ENCODE results near the gene SV2B. TPM values are rescaled to one million over a fixed set of nuclear protein-coding genes. Genes with fewer than 3 reads are reported as not detected.

The SV2B gene
- polyA plus RNA-seq, 1 donor (not counting 4 experiments of a cell fraction or from before 2014, with no cell fraction given) = 0.04 TPM

- FAIRE-seq = no peak
- dilution Hi-C loops (cut with MboI; ENCODE audit: extremely low pct_ligation_motif_present, low sequenced_read_pairs) = no loop called here
Measured at GRCh38 chr15:91308199-91308598, 208.1 kb downstream of the SV2B start.

DNA sequence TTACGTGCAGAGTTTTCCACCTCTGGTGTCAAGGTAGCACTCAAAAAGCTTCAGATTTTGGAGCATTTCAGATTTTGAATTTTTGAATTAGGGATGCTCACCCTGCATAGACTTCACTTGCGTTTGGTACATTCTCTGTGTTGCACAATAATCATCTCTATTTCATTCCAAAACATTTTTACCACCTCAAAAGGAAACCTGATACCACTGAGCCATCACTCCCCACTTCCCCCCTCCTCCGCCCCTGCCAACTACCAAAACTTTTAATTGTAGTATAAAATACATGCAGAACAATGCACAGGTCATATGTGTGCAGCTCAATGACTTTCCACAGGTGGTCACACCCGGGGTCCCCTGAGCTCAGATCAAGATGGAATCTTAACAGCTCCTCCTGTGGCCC is 208.8 kb downstream of the SV2B start:
- Histone ChIP-seq H4K20me1 (ENCODE audit: control insufficient read depth, extremely low read depth, insufficient read depth, low read length) (no peaks in the 10 kb centered on the region), H3K27me3 (ENCODE audit: control insufficient read depth, extremely low read depth, insufficient read depth, low read length) (peaks cover 2% of the 10 kb centered on the region), H2AFZ (ENCODE audit: control insufficient read depth, low read length) (no peak overlapping the region), H3K9ac (ENCODE audit: control insufficient read depth, extremely low read depth, insufficient read depth, low read length) (no peak overlapping the region), H3K9me3 (ENCODE audit: control insufficient read depth, low read depth, low read length) (no peaks in the 10 kb centered on the region), H3K4me2 (ENCODE audit: control insufficient read depth, extremely low read depth, insufficient read depth, low read depth, low read length) (no peak overlapping the region), H3K79me2 (ENCODE audit: control insufficient read depth, insufficient read depth, low read length) (no peaks in the 10 kb centered on the region), H3K36me3 (ENCODE audit: control insufficient read depth in 2 of 2, extremely low read depth in 1 of 2, insufficient read depth in 2 of 2, low read length in 2 of 2) (no peaks in the 10 kb centered on the region), H3K9me1 (ENCODE audit: control insufficient read depth, extremely low read depth, insufficient read depth, low read length) (no peaks in the 10 kb centered on the region), H3K27ac (ENCODE audit: control insufficient read depth, insufficient read depth, low read length) (no peak overlapping the region), H3K4me3 (ENCODE audit: control insufficient read depth in 2 of 3, extremely low read depth in 1 of 3, insufficient read depth in 2 of 3, low read depth in 1 of 3, low read length in 3 of 3) (no peak overlapping the region), H3K4me1 (ENCODE audit: control insufficient read depth, extremely low read depth, insufficient read depth, low read length) (no peaks in the 10 kb centered on the region)
- FAIRE-seq = no peak
- TF ChIP-seq, protein P1, sequence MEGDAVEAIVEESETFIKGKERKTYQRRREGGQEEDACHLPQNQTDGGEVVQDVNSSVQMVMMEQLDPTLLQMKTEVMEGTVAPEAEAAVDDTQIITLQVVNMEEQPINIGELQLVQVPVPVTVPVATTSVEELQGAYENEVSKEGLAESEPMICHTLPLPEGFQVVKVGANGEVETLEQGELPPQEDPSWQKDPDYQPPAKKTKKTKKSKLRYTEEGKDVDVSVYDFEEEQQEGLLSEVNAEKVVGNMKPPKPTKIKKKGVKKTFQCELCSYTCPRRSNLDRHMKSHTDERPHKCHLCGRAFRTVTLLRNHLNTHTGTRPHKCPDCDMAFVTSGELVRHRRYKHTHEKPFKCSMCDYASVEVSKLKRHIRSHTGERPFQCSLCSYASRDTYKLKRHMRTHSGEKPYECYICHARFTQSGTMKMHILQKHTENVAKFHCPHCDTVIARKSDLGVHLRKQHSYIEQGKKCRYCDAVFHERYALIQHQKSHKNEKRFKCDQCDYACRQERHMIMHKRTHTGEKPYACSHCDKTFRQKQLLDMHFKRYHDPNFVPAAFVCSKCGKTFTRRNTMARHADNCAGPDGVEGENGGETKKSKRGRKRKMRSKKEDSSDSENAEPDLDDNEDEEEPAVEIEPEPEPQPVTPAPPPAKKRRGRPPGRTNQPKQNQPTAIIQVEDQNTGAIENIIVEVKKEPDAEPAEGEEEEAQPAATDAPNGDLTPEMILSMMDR (optimal IDR thresholded peaks at IDR 0.05 in 1 of 3, IDR thresholded peaks at IDR 0.05 in 1 of 3, conservative IDR thresholded peaks at IDR 0.05 in 1 of 3; ENCODE audit: extremely low read depth in 1 of 3, insufficient read depth in 2 of 3, low read length in 3 of 3) = no peak
- no peak for TF ChIP-seq EZH2 (IDR thresholded peaks at IDR 0.05; ENCODE audit: low read length)
- no peak for DNase-seq (ENCODE audit: low read depth, low spot score)
- dilution Hi-C loops (cut with MboI; ENCODE audit: extremely low pct_ligation_motif_present, low sequenced_read_pairs) = no loop called here

More at GRCh38 chr15:91308199-91308598, 208.1 kb downstream of the SV2B start:
- Histone ChIP-seq H3K79me2 (ENCODE audit: control insufficient read depth, insufficient read depth, low read length) (no peaks in the 10 kb centered on the region), H3K27ac (ENCODE audit: control insufficient read depth, insufficient read depth, low read length) (no peak overlapping the region), H3K36me3 (ENCODE audit: control insufficient read depth in 2 of 2, extremely low read depth in 1 of 2, insufficient read depth in 2 of 2, low read length in 2 of 2) (no peaks in the 10 kb centered on the region), H3K9me1 (ENCODE audit: control insufficient read depth, extremely low read depth, insufficient read depth, low read length) (no peaks in the 10 kb centered on the region), H3K9me3 (ENCODE audit: control insufficient read depth, low read depth, low read length) (no peaks in the 10 kb centered on the region), H2AFZ (ENCODE audit: control insufficient read depth, low read length) (no peak overlapping the region), H3K27me3 (ENCODE audit: control insufficient read depth, extremely low read depth, insufficient read depth, low read length) (peaks cover 5% of the 10 kb centered on the region), H3K4me3 (ENCODE audit: control insufficient read depth in 2 of 3, extremely low read depth in 1 of 3, insufficient read depth in 2 of 3, low read depth in 1 of 3, low read length in 3 of 3) (no peak overlapping the region), H3K4me1 (ENCODE audit: control insufficient read depth, extremely low read depth, insufficient read depth, low read length) (no peaks in the 10 kb centered on the region), H3K9ac (ENCODE audit: control insufficient read depth, extremely low read depth, insufficient read depth, low read length) (no peak overlapping the region), H3K4me2 (ENCODE audit: control insufficient read depth, extremely low read depth, insufficient read depth, low read depth, low read length) (no peak overlapping the region), H4K20me1 (ENCODE audit: control insufficient read depth, extremely low read depth, insufficient read depth, low read length) (no peaks in the 10 kb centered on the region)
- TF ChIP-seq, protein P1 (optimal IDR thresholded peaks at IDR 0.05 in 1 of 3, IDR thresholded peaks at IDR 0.05 in 1 of 3, conservative IDR thresholded peaks at IDR 0.05 in 1 of 3; ENCODE audit: extremely low read depth in 1 of 3, insufficient read depth in 2 of 3, low read length in 3 of 3) = no peak
- no peak for TF ChIP-seq EZH2 (IDR thresholded peaks at IDR 0.05; ENCODE audit: low read length)
- no peak for DNase-seq (ENCODE audit: low read depth, low spot score)
